HL-60 (cell line): Measurements from ENCODE around the gene ACTR6.

Source experiments
- CTCF ChIP-seq: IDR thresholded peaks from one replicate; pipeline ENCODE4 v1.5.1; 2011; ENCODE audit warnings: low read length, control low read depth, inconsistent platforms; ENCODE audit not compliant: insufficient read depth
- GABPA ChIP-seq: IDR thresholded peaks from 2 replicates; pipeline ENCODE4 v1.6.1; 2012; ENCODE audit warnings: low read depth
- POLR2AphosphoS5 ChIP-seq: IDR thresholded peaks from 2 replicates; pipeline ENCODE4 v1.6.1; 2012; ENCODE audit warnings: low read depth
- REST ChIP-seq: IDR thresholded peaks from 2 replicates; pipeline ENCODE4 v1.6.1; 2012; ENCODE audit warnings: low read depth; ENCODE audit not compliant: insufficient replicate concordance
- SPI1 ChIP-seq: IDR thresholded peaks from 2 replicates; pipeline ENCODE4 v1.6.1; 2012; ENCODE audit warnings: low read depth, mild to moderate bottlenecking, borderline replicate concordance

GRCh38 chr12:100157427-100157821 is 43.2 kb upstream of the ACTR6 start:
- TF ChIP-seq CTCF: no peak
- no peak for TF ChIP-seq POLR2AphosphoS5
- no peak for TF ChIP-seq SPI1
- TF ChIP-seq REST: no peak
- no peak for TF ChIP-seq GABPA
